NCI-H2196 treated with DMSO at 0.1 percent for 48 hours (cell line): ENCODE measurements around the gene STK11IP.
"Not testable (repeated sequence)": the region's sequence is repeated elsewhere in the genome, so short reads cannot be mapped to it uniquely, and the experiment has no call there.

Experiments
- DNase-seq: peaks from one replicate; lab custom pipeline; 2025; ENCODE audit not compliant: unreplicated experiment; lab: John Stamatoyannopoulos, UW

STK11IP gene

GRCh38 chr2:219644801-219645480 lies 47.3 kb downstream of the STK11IP start:
- DNase-seq: no peak

GRCh38 chr2:219645631-219646527 lies 48.2 kb downstream of the STK11IP start:
- DNase-seq: no peak

- DNase-seq: no peak
These were observed 50.5 kb downstream of the STK11IP start for GRCh38 chr2:219648176-219648575.

GRCh38 chr2:219648963-219649362 lies 51.3 kb downstream of the STK11IP start:
- no peak for DNase-seq

- no peak for DNase-seq
These were observed 53.0 kb downstream of the STK11IP start for GRCh38 chr2:219650426-219651248.

- DNase-seq: not testable (repeated sequence)
These were observed 54.0 kb downstream of the STK11IP start for GRCh38 chr2:219651656-219652055.

- no peak for DNase-seq
These were observed 58.9 kb downstream of the STK11IP start for GRCh38 chr2:219656526-219656925.

GRCh38 chr2:219658196-219658846 lies 60.7 kb downstream of the STK11IP start:
- DNase-seq: no peak

- no peak for DNase-seq
These were observed 61.2 kb downstream of the STK11IP start for GRCh38 chr2:219658874-219659273.

- DNase-seq: no peak
These were observed 63.7 kb downstream of the STK11IP start for GRCh38 chr2:219661197-219661954.

- DNase-seq: no peak
These were observed 64.3 kb downstream of the STK11IP start for GRCh38 chr2:219661955-219662395.

- DNase-seq: no peak
These were observed 64.9 kb downstream of the STK11IP start for GRCh38 chr2:219662566-219662965.

GRCh38 chr2:219663116-219663762 lies 65.6 kb downstream of the STK11IP start:
- no peak for DNase-seq

GRCh38 chr2:219664041-219664440 lies 66.4 kb downstream of the STK11IP start:
- no peak for DNase-seq

- no peak for DNase-seq
These were observed 67.3 kb downstream of the STK11IP start for GRCh38 chr2:219664944-219665343.

- no peak for DNase-seq
These were observed 68.3 kb downstream of the STK11IP start for GRCh38 chr2:219665926-219666325.
